Measurements from ENCODE around the gene KCNV2.

- TF ChIP-seq EZH2 (IDR thresholded peaks at IDR 0.05; ENCODE audit: borderline replicate concordance, low read length), result no peak
- no peak for TF ChIP-seq CTCF (IDR thresholded peaks at IDR 0.05; ENCODE audit: low read length)
Measured at GRCh38 chr9:2679011-2679410, 38.3 kb upstream of the KCNV2 start.

Measured in OCI-LY1 (cell line).